Neural crest cell (in vitro differentiated cells): ENCODE results near the gene LIN52. TPM values are rescaled to one million over a fixed set of nuclear protein-coding genes. Genes with fewer than 3 reads are reported as not detected.

Experiments
- DNase-seq: peaks from one replicate; pipeline ENCODE4 v3.0.0; 2021; ENCODE audit warnings: low read depth, mixed read lengths, low spot score
- H3K27ac Mint-ChIP-seq: one replicate; pipeline ENCODE4 v1.8.0; 2021; ENCODE audit warnings: mild to moderate bottlenecking, mixed read lengths; ENCODE audit not compliant: unreplicated experiment
- H3K27me3 Mint-ChIP-seq: 2 replicates; pipeline ENCODE4 v1.8.0; 2021; ENCODE audit warnings: low read depth, mild to moderate bottlenecking, mixed read lengths
- H3K36me3 Mint-ChIP-seq: 2 replicates; pipeline ENCODE4 v1.8.0; 2021; ENCODE audit warnings: low read depth, mild to moderate bottlenecking, mixed read lengths
- H3K4me1 Mint-ChIP-seq: 2 replicates; pipeline ENCODE4 v1.8.0; 2021; ENCODE audit warnings: mixed read lengths
- H3K4me3 Mint-ChIP-seq: one replicate; pipeline ENCODE4 v1.8.0; 2021; ENCODE audit warnings: mild to moderate bottlenecking, mixed read lengths
- H3K9me3 Mint-ChIP-seq: 2 replicates; pipeline ENCODE4 v1.8.0; 2021; ENCODE audit warnings: mixed read lengths
- CTCF ChIP-seq: fragments of 200-600 bp; sonication (generic); conservative IDR thresholded peaks from 2 replicates; pipeline ENCODE4 v1.5.0; 2021; ENCODE audit warnings: antibody characterized with exemption, mild to moderate bottlenecking
- total RNA-seq: library from RNA; stranded (reverse); gene quantifications from 2 replicates; pipeline ENCODE4 v1.2.1, GENCODE V29; 2021

LIN52 gene
- total RNA-seq, 1 donor from 2014 or later: 22.4 TPM

GRCh38 chr14:74142523-74142922 lies 57.8 kb downstream of the LIN52 start:
- Mint-ChIP-seq H3K27ac (no peak overlapping the region), H3K4me1 (peaks cover 28% of the 10 kb centered on the region), H3K9me3 (no peaks in the 10 kb centered on the region), H3K27me3 (no peaks in the 10 kb centered on the region), H3K36me3 (no peaks in the 10 kb centered on the region), H3K4me3 (no peak overlapping the region)
- TF ChIP-seq CTCF: no peak
- DNase-seq: no peak

- H3K4me1 Mint-ChIP-seq: peaks cover 28% of the 10 kb centered on the region
- DNase-seq: no peak
- no peak for TF ChIP-seq CTCF
- H3K27me3 Mint-ChIP-seq: no peaks in the 10 kb centered on the region
- no peaks in the 10 kb centered on the region for H3K9me3 Mint-ChIP-seq
- H3K4me3 Mint-ChIP-seq: no peak overlapping the region
- no peak overlapping the region for H3K27ac Mint-ChIP-seq
- no peaks in the 10 kb centered on the region for H3K36me3 Mint-ChIP-seq
Measured at GRCh38 chr14:74144789-74145188, 60.0 kb downstream of the LIN52 start.

GRCh38 chr14:74147571-74147970 lies 62.8 kb downstream of the LIN52 start:
- Mint-ChIP-seq H3K9me3 (no peaks in the 10 kb centered on the region), H3K4me3 (no peak overlapping the region)
- no peak for TF ChIP-seq CTCF

GRCh38 chr14:74148705-74149104 lies 63.9 kb downstream of the LIN52 start:
- no peaks in the 10 kb centered on the region for H3K36me3 Mint-ChIP-seq
- H3K27ac Mint-ChIP-seq: no peak overlapping the region
- H3K4me1 Mint-ChIP-seq: peaks cover 3% of the 10 kb centered on the region
- no peak for DNase-seq
- no peaks in the 10 kb centered on the region for H3K27me3 Mint-ChIP-seq
- no peak for TF ChIP-seq CTCF
- H3K4me3 Mint-ChIP-seq: no peak overlapping the region
- no peaks in the 10 kb centered on the region for H3K9me3 Mint-ChIP-seq

More at GRCh38 chr14:74147571-74147970, 62.8 kb downstream of the LIN52 start:
- Mint-ChIP-seq H3K4me1 (peaks cover 10% of the 10 kb centered on the region), H3K27me3 (no peaks in the 10 kb centered on the region), H3K27ac (no peak overlapping the region), H3K36me3 (no peaks in the 10 kb centered on the region)
- no peak for DNase-seq

GRCh38 chr14:74155287-74155686 lies 70.5 kb downstream of the LIN52 start:
- H3K27ac Mint-ChIP-seq: no peak overlapping the region
- H3K4me3 Mint-ChIP-seq: no peak overlapping the region
- no peaks in the 10 kb centered on the region for H3K9me3 Mint-ChIP-seq
- no peak for TF ChIP-seq CTCF
- peaks cover 9% of the 10 kb centered on the region for H3K4me1 Mint-ChIP-seq
- H3K27me3 Mint-ChIP-seq: no peaks in the 10 kb centered on the region
- no peaks in the 10 kb centered on the region for H3K36me3 Mint-ChIP-seq
- DNase-seq: no peak

- H3K27me3 Mint-ChIP-seq: no peaks in the 10 kb centered on the region
Measured at GRCh38 chr14:74155749-74156148, 71.0 kb downstream of the LIN52 start.

More at GRCh38 chr14:74155749-74156148, 71.0 kb downstream of the LIN52 start:
- H3K36me3 Mint-ChIP-seq: no peaks in the 10 kb centered on the region
- no peak for TF ChIP-seq CTCF
- no peak overlapping the region for H3K4me3 Mint-ChIP-seq
- H3K27ac Mint-ChIP-seq: no peak overlapping the region
- H3K4me1 Mint-ChIP-seq: peaks cover 9% of the 10 kb centered on the region
- DNase-seq: no peak
- H3K9me3 Mint-ChIP-seq: no peaks in the 10 kb centered on the region
